Type B pancreatic cell (in vitro differentiated cells): Measurements from ENCODE around the gene KRI1. TPM values are rescaled to one million over a fixed set of nuclear protein-coding genes. Genes with fewer than 3 reads are reported as not detected.

Experiments used
- DNase-seq: peaks from one replicate; pipeline ENCODE4 v3.0.0; 2021; ENCODE audit warnings: mixed read lengths; ENCODE audit not compliant: unreplicated experiment; ENCODE audit errors: extremely low spot score
- H3K27ac Mint-ChIP-seq: 2 replicates; pipeline ENCODE4 v1.8.0; 2021; ENCODE audit warnings: mild to moderate bottlenecking, mixed read lengths
- H3K27me3 Mint-ChIP-seq: 2 replicates; pipeline ENCODE4 v1.8.0; 2021; ENCODE audit warnings: mixed read lengths
- H3K36me3 Mint-ChIP-seq: 2 replicates; pipeline ENCODE4 v1.8.0; 2021; ENCODE audit warnings: mixed read lengths
- H3K4me1 Mint-ChIP-seq: one replicate; pipeline ENCODE4 v1.8.0; 2021; ENCODE audit warnings: mixed read lengths; ENCODE audit not compliant: unreplicated experiment
- H3K4me3 Mint-ChIP-seq: 2 replicates; pipeline ENCODE4 v1.8.0; 2021; ENCODE audit warnings: mild to moderate bottlenecking, mixed read lengths
- H3K9me3 Mint-ChIP-seq: 2 replicates; pipeline ENCODE4 v1.8.0; 2021; ENCODE audit warnings: mixed read lengths
- CTCF ChIP-seq: fragments of 200-600 bp; sonication (generic); conservative IDR thresholded peaks from 2 replicates; pipeline ENCODE4 v1.5.0; 2021; ENCODE audit warnings: antibody characterized with exemption, mild to moderate bottlenecking
- total RNA-seq: library from RNA; stranded (reverse); gene quantifications from 2 replicates; pipeline ENCODE4 v1.2.1, GENCODE V29; 2021; ENCODE audit warnings: low replicate concordance

The KRI1 gene
- total RNA-seq, 1 donor from 2014 or later = 34.4 TPM

GRCh38 chr19:10568826-10569651 lies 3.2 kb upstream of the KRI1 start, which contains the start of gene CDKN2D:
Gene CDKN2D (minus strand): TSS chr19:10568979. CDS start chr19:10568653, 326 bp downstream.
- TF ChIP-seq CTCF = peak; percentile 50
- peaks cover 45% of the 10 kb centered on the region for H3K4me1 Mint-ChIP-seq
- H3K9me3 Mint-ChIP-seq = no peaks in the 10 kb centered on the region
- DNase-seq = peak; percentile 100
- peak within 1 kb of the TSS; percentile 88 for H3K4me3 Mint-ChIP-seq
- peak within 1 kb of the TSS; percentile 88 for H3K27ac Mint-ChIP-seq
- H3K36me3 Mint-ChIP-seq = no peaks in the 10 kb centered on the region
- H3K27me3 Mint-ChIP-seq = no peaks in the 10 kb centered on the region

GRCh38 chr19:10568062-10568825 lies 2.4 kb upstream of the KRI1 start:
- H3K4me3 Mint-ChIP-seq = peak overlapping the region; percentile 88
- TF ChIP-seq CTCF = no peak
- no peaks in the 10 kb centered on the region for H3K27me3 Mint-ChIP-seq
- DNase-seq = no peak
- H3K9me3 Mint-ChIP-seq = no peaks in the 10 kb centered on the region
- H3K27ac Mint-ChIP-seq = peak overlapping the region; percentile 88
- peaks cover 45% of the 10 kb centered on the region for H3K4me1 Mint-ChIP-seq
- no peaks in the 10 kb centered on the region for H3K36me3 Mint-ChIP-seq

- peaks cover 45% of the 10 kb centered on the region for H3K4me1 Mint-ChIP-seq
- no peaks in the 10 kb centered on the region for H3K36me3 Mint-ChIP-seq
- no peak for DNase-seq
- no peak for TF ChIP-seq CTCF
- no peaks in the 10 kb centered on the region for H3K27me3 Mint-ChIP-seq
- peak overlapping the region; percentile 88 for H3K27ac Mint-ChIP-seq
- no peaks in the 10 kb centered on the region for H3K9me3 Mint-ChIP-seq
- peak overlapping the region; percentile 88 for H3K4me3 Mint-ChIP-seq
Observed at GRCh38 chr19:10567656-10568055, 1.8 kb upstream of the KRI1 start.

- no peaks in the 10 kb centered on the region for H3K9me3 Mint-ChIP-seq
- peak overlapping the region; percentile 97 for H3K4me3 Mint-ChIP-seq
- no peak for TF ChIP-seq CTCF
- peak overlapping the region; percentile 88 for H3K27ac Mint-ChIP-seq
- no peaks in the 10 kb centered on the region for H3K27me3 Mint-ChIP-seq
- no peak for DNase-seq
- peaks cover 39% of the 10 kb centered on the region for H3K4me1 Mint-ChIP-seq
- no peaks in the 10 kb centered on the region for H3K36me3 Mint-ChIP-seq
Observed at GRCh38 chr19:10566658-10567410, 1.0 kb upstream of the KRI1 start.

GRCh38 chr19:10566408-10566657 lies 523 bp upstream of the KRI1 start:
- peaks cover 39% of the 10 kb centered on the region for H3K4me1 Mint-ChIP-seq
- H3K36me3 Mint-ChIP-seq = no peaks in the 10 kb centered on the region
- no peak for DNase-seq
- TF ChIP-seq CTCF = no peak
- peak overlapping the region; percentile 97 for H3K4me3 Mint-ChIP-seq
- H3K9me3 Mint-ChIP-seq = no peaks in the 10 kb centered on the region
- H3K27me3 Mint-ChIP-seq = no peaks in the 10 kb centered on the region
- H3K27ac Mint-ChIP-seq = peak overlapping the region; percentile 88
